GM18498 (cell line): ENCODE results near the gene GADD45GIP1.
A peak's percentile ranks its signal among the peaks of the same experiment; 100 is the strongest.
"Not testable (repeated sequence)": the region's sequence is repeated elsewhere in the genome, so short reads cannot be mapped to it uniquely, and the experiment has no call there.

Source experiments
- ATAC-seq: cut with Tn5 transposase; IDR thresholded peaks from one replicate; pipeline ENCODE4 v1.9.1; 2021; ENCODE audit warnings: mild to moderate bottlenecking, moderate library complexity; ENCODE audit not compliant: unreplicated experiment

GADD45GIP1 gene

DNA sequence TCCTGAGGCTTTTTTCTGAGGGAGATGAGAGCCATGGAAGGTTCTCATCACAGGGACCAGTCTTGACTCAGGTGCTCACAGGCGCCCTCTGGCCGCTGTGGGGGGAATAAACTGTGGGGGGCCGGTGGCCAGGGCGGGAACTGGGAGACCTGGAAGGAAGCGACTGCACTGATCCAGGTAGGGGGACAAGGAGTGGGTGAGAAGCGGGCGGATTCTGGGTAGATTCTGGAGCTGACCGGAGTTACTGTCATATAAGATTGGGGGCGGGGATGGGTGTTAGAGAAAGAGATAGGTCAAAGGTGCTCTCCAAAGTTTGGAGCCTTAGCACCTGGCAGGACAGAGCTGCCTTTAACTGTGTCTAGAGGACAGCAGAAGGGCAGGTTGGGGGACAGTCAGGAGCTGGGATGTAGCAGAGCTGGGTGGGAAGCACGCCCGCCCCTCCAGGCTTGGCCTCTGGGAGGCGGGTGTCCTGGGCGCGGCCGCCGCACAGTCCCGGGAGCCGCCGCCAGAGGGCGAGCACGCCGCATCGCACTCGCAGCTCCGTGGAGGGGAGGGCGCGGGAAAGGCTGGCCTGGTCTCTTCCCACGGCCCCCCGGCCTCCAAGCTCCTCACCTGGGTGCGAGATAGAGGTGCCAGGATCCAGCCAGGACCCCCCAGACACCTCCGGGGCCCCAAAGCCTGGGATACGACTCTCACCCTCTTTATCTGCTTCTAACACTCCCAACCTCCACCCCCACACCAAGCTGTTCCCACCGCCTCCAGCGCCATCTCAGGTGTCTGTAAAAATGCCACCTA lies 8.2 kb upstream of the GADD45GIP1 start:
- ATAC-seq, result no peak

DNA sequence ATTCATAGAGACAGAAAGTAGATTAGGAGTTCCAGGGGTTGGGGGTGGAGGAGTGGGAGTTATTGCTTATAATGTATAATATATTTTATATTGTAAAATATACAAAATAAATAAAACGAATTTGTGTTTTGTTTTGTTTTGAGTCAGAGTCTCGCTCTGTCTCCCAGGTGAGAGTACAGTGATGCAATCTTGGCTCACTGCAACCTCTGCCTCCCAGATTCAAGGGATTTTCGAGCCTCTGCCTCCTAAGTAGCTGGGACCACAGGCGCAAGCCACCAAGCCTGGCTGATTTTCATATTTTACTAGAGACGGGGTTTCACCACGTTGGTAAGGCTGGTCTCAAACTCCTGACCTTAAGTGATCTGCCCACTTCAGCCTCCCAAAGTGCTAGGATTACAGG lies 2.5 kb upstream of the GADD45GIP1 start:
- no peak for ATAC-seq

DNA sequence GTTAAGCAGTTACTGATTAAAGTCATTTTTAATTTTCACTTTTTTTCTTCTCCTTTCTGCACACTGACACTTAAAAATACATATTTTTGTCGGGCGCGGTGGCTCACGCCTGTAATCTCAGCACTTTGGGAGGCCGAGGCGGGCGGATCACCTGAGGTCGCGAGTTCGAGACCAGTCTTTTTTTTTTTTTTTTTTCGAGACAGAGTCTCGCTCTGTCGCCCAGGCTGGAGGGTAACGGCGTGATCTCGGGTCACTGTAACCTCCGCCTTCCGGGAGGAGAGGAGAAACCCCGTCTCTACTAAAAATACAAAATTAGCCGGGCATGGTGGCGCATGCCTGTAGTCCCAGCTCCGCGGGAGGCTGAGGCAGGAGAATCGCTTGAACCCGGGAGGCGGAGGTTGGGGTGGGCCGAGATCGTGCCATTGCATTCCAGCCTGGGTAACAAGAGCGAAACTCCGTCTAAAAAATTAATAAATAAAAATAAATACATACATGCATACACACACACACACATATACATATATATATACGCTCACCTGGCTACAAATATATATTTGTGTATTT lies 448 bp upstream of the GADD45GIP1 start:
- not testable (repeated sequence) for ATAC-seq

DNA sequence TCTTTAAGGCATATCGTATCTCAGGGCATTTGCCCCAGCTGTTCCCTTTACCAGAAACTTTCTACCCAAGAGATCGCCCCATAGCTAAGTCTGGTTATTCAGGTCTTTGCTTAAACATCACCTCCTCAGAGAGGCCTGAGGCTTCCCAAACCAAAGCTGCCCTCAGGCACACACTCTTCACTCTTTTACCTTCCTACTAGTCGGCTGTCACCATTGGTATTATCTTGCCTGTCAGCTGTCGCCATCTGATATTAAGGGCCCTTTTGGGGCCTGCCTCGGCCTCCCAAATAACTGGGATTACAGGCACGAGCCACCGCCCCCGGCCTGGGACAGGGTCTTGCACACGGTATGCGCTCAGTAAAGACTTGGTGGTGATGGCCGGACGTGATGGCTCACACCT lies 1.0 kb downstream of the GADD45GIP1 start:
- ATAC-seq, result no peak

DNA sequence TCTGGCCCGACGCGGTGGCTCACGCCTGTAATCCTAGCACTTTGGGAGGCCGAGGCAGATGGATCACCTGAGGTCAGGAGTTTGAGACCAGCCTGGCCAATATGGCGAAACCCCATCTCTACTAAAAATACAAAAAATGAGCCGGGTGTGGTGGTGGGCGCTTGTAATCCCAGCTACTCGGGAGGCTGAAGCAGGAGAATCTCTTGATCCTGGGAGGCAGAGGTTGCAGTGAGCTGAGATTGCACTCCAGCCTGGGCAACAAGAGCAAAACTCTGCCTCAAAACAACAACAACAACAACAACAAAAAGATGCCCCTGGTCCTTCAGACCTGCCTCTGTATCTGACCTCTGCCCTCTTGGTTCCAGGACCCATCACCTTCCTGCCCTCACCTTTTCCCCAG lies 1.4 kb downstream of the GADD45GIP1 start:
- ATAC-seq, result not testable (repeated sequence)

DNA sequence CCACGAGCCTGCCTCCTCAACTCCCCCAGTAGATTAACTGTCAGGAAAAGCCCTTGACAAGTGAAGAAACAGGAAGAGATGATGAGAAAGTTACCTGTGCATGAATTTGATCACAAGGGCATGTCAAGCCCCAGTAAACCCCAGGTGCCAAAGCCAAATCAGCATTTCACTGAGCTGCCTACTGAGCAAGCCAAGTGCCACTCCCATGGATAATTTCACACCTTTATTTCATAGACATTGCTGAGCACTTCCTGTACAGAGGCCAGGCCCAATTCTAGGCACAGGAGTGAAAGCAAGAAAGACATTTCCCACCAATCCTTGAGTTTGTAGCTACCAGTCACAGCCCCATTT lies 2.4 kb downstream of the GADD45GIP1 start:
- ATAC-seq, result no peak

DNA sequence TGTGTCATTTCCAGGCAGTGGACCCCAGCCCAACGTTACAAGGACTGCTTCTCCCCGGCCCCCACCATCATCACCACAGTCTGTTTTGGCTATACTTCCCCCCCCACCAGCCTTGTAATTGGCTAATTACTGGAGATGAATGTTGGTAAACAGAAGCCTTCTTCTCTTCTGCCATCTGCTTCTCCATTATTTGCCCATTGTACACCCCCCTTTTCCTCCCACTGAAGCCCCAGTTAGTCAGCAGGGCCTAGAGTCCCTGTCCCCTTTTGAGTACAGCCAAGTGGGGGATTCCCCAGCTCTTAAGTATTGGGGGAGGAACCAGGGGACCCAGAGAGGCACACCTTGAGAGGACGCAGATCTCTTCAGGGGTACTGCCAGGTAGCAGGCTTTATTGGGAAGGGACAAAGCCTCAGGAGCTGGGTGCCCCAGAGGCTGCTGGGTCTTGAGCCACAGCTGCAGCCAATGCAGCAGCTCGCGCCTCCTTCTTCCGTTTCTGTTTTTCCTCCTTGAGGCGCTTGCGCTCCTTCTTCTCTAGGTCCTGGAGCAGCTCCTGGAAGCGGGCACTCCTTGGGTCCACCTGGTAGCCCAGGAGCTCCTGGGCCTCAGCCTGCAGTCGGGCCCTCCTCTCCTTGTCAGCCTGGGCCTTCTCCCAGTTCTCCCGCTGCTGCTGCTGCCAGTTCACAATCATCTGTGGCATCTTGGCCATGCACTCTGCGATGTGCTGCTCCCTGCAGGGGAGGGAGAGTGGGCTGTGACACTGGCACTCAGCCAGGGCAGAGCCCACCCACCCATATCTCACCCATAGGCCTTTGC lies 3.0 kb downstream of the GADD45GIP1 start:
- ATAC-seq, result no peak

DNA sequence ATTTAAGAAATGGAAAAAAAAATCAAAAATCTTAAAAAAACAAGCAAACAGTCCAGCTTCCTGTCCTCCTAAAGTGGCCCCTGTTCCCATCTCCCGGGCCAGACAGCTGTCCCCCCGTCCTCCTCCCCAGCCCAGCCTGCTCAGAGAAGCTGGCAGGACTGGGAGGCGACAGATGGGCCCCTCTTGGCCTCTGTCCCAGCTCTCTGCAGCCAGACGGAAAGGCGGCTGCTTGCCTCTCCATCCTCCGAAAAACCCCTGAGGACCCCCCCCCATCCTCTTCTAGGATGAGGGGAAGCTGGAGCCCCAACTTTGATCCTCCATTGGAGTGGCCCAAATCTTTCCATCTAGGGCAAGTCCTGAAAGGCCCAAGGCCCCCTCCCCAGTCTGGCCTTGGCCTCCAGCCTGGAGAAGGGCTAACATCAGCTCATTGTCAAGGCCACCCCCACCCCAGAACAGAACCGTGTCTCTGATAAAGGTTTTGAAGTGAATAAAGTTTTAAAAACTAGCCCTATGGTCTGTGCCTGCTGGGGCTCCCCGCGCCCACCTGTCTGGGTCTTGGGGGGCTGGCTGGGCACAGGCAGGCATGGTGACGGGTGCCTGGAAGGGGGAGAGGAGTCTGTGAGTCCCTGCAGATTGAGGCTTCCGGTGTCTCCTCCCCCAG lies 3.8 kb downstream of the GADD45GIP1 start:
- no peak for ATAC-seq

DNA sequence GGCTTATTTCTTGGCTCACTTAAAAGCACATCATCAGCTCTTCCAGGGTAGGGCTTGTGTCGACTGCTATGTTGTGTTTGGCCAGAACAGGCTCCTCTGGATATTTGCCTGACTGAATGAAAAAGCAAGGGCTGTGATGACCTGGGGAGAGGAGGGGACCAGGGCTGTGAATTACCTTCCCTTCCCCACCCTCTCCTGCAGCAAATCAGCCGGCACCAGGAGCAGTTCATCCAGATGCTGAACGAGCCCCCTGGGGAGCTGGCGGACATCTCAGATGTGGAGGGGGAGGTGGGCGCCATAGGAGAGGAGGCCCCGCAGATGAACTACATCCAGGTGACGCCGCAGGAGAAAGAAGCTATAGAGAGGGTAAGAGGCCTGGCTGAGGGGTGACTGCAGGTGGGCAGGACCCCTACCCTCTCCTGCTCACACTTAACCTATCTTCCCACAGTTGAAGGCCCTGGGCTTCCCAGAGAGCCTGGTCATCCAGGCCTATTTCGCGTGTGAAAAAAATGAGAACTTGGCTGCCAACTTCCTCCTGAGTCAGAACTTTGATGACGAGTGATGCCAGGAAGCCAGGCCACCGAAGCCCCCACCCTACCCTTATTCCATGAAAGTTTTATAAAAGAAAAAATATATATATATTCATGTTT lies 4.4 kb downstream of the GADD45GIP1 start:
- ATAC-seq, result no peak

DNA sequence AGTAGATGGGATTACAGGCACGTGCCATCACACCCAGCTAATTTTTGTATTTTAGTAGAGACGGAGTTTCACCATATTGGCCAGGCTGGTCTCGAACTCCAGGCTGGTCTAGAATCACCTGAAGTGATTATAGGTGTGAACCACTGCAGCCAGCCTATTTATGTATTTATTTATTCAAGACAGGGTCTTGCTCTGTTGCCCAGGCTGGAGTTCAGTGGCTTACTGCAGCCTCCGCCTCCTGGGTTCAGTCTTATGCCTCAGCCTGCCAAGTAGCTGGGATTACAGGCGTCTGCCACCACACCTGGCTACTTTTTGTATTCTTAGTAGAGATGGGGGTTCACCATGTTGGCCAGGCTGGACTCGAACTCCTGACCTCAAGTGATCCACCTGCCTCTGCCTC lies 5.0 kb downstream of the GADD45GIP1 start:
- not testable (repeated sequence) for ATAC-seq

DNA sequence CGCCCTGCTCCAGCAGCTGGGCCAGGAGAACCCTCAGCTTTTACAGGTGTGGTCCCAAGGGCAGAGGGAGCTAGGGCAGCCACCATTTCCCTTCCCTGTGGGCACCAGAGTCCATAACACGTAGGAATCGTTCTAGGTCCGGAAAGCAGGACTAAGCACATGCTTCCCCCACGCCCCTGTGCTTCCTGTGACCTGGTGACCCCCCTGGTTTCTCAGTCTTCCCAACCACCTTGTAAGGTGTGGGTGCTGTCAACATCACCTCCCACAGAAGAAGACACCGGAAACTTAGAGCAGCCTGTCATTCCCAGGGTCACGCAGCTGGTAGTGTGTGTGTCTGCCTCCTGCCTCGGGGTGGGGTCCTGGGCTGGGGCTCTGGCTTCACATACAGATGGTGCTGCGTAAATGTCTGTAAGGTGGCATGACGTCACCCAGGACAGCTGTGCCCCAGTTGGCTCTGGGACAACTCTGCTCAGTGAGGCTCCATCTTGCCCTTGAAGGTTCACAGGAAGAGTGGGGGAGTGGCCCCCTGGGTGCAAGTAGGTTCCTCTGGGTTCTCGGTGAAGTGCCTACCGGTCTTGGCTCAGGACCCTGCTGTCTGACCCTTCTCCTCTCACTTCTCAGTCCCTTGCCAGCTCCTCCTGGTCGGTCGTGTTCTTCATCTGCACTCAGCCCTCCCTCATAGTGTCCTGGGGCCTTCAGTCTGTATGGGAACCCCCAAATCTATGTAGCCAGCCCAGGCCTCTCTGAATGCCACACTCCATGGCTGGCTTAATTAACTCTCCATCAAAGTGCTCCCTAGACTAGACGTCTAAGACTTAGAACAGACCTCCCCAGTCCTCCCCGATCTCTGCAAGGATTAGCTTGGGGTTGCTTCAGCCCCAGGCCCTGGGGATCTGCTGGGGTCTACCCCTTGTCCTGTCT lies 7.4 kb downstream of the GADD45GIP1 start:
- no peak for ATAC-seq

DNA sequence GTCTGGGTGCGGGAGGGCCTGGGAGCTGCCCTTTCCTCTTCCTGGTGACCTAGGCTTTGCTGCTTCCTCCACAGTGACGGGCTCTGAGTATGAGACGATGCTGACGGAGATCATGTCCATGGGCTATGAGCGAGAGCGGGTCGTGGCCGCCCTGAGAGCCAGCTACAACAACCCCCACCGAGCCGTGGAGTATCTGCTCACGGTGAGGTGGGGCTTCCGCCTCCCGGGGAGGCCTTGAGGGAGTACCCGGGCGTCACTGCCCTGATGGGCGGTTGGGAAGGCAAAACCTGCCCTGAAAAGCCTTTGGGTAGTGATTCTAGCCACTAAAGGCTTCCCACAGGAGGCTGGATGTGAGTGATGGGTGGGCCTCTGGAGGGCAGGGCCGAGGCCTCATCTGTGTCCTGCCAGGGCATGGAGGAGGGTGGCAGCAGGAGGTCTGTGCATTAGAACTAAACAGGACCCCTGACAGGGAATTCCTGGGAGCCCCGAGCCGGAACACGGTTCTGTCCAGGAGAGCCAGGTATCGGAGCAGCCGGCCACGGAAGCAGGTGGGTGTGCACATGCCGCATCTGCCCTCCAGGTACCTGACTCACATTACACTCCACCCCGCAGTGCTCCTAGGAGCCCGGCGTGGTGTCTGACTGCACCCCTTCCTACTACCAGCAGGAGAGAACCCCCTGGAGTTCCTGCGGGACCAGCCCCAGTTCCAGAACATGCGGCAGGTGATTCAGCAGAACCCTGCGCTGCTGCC lies 8.2 kb downstream of the GADD45GIP1 start:
- no peak for ATAC-seq

DNA sequence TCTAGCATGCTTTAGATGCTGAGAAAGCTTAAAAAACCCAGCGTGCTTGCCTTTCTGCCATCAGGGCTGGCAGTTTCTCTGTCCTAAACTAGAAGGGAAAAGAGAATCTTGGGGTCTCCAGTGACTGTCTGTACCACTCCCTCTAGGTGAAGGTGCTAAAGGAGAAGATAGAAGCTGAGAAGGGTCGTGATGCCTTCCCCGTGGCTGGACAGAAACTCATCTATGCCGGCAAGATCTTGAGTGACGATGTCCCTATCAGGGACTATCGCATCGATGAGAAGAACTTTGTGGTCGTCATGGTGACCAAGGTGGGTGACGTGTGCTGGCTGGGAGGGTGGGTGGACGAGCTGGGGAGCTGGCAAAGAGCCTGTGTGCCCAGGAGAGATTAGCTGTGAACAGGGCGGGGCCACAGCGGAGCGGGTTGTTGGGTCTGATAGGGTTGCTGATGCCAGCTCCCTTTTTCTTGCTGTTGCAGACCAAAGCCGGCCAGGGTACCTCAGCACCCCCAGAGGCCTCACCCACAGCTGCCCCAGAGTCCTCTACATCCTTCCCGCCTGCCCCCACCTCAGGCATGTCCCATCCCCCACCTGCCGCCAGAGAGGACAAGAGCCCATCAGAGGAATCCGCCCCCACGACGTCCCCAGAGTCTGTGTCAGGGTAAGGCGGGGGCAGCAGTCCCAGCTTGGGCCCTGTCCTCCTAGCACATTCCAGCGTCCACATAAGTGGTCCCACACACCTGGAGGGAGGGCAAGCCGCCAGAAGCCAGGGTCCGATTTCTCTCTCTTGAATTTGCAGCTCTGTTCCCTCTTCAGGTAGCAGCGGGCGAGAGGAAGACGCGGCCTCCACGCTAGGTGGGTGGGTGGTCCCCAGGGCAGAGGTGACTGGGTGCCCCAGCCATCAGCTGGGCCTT lies 9.1 kb downstream of the GADD45GIP1 start:
- no peak for ATAC-seq

DNA sequence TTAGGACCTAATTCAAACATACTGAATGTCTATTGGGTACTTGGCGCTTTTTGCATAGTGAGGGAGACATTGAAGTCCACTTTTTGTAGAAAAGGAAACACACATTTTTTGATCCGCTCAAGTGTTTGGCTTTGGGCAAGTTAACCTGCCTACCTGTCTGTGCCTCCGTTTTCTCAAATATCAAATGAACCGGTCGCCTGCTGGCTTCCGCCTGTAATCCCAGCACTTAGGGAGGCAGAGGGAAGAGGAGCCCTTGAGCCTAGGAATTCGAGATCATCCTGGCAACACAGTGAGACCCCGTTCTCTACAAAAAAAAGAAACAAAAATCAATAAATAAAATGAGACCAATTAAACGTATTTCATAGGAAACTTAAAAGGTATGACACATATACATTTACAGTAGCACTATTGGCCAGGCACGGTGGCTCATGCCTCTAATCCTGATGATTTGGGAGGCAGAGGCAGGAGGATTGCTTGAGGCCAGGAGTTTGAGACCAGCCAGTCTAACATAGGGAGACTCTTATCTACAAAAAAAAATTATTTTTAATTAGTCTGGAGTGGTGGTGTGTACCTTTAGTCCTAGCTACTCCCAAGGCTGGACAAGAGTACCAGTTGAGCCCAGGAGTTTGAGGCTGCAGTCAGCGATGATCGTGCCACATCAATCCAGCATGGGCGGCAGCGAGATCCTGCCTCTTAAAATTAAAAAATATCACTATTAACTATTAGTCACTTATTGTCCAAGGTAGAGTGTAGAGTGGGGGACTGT lies 10.1 kb downstream of the GADD45GIP1 start:
- ATAC-seq, result no peak

DNA sequence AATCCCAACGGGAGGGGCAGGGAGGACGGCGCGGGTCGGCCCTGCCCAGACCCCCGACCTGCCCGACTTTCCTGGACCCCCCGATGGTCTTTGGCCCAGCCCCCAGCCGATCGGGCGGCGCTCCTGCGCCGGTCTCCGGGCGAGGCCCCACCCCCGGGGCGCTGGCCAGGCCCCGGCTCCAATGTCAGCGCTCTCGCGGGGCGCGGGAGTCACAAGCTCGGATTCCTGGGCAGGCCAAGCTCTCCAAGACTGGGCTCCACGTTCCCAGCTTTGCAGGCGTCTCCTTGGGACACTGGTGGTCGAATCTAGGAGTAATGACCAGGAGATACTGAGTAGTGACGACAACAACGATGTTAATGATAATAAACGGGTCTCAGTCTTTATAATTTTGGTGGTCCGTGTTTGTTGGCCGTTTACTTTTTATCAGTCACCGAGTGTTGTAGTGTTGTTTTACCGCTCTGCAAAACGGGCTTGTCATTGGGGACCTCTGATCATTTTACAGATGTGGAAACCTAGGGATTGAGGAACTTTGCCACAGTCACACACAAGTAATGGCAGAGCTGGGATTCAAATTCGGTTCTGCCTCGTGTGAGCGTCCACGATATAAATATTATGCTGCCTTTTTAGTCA lies 10.8 kb downstream of the GADD45GIP1 start:
- ATAC-seq, result peak; percentile 29

DNA sequence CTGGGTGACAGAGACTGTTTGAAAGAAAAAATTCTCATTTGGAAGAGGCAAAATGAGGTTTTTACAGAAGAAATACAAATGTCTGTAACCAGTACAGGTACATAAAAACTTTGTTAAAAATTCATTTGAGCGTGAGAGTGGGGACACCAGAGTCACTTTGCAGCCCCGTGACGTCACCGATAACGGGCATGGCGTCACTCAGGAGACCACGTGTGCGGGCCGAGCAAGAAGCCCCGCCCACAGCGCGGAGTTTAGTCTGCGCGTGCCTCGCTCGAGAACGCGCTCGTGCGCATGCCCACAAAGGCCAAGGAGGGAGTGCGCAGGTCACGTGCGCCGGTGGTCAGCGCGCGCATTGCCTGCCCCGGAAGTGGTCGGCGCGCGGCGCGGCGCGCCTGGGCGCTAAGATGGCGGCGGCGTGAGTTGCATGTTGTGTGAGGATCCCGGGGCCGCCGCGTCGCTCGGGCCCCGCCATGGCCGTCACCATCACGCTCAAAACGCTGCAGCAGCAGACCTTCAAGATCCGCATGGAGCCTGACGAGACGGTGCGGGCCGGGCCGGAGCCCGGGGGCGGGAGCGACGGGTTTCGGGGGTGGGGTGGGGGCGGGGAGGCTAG lies 11.4 kb downstream of the GADD45GIP1 start, which contains the start of gene RAD23A:
TSS of gene RAD23A (plus strand) at position 384 of the 613 bp plus-strand sequence. CDS start at position 471, 87 bp downstream.
- peak; percentile 76 for ATAC-seq
